22Rv1 (cell line): ENCODE data around the gene TRPV2.

Experiments used
- ZFX ChIP-seq: fragments of 450-650 bp; IDR thresholded peaks from 2 replicates; pipeline ENCODE4 v1.6.1; 2017; ENCODE audit warnings: antibody characterized with exemption, borderline replicate concordance
- TF ChIP-seq, protein P1 (sequence below): fragments of 450-650 bp; IDR thresholded peaks from 2 replicates; pipeline ENCODE4 v1.5.1; 2017; ENCODE audit warnings: mild to moderate bottlenecking

DNA sequence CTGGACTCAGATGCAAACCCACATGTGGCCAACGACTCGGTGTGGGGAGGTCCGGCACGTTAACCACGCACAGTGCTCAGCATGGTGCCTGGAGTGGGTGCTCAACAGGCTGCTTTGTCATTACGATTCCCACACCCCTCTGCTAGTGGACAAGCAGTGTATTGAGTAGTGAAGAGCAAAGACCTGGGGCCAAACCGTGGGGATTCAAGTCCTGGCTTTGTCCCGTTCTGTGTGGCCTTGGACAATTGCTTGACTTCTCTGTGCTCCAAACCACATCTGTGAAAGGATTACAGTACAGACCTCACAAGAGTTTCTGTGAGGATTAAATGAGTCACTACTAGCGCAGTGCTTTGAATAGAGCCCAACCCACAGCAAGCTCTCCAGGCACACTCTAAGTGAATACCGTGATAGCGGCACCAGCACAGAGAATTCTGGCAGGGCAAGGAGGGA is 33.8 kb downstream of the TRPV2 start:
- TF ChIP-seq, protein P1, sequence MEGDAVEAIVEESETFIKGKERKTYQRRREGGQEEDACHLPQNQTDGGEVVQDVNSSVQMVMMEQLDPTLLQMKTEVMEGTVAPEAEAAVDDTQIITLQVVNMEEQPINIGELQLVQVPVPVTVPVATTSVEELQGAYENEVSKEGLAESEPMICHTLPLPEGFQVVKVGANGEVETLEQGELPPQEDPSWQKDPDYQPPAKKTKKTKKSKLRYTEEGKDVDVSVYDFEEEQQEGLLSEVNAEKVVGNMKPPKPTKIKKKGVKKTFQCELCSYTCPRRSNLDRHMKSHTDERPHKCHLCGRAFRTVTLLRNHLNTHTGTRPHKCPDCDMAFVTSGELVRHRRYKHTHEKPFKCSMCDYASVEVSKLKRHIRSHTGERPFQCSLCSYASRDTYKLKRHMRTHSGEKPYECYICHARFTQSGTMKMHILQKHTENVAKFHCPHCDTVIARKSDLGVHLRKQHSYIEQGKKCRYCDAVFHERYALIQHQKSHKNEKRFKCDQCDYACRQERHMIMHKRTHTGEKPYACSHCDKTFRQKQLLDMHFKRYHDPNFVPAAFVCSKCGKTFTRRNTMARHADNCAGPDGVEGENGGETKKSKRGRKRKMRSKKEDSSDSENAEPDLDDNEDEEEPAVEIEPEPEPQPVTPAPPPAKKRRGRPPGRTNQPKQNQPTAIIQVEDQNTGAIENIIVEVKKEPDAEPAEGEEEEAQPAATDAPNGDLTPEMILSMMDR, result no peak
- TF ChIP-seq ZFX, result no peak
